HG02970 (cell line): ENCODE results near the gene ERP44.

Experiments used
- ATAC-seq: cut with Tn5 transposase; IDR thresholded peaks from one replicate; pipeline ENCODE4 v1.9.1; 2021; ENCODE audit warnings: mild to moderate bottlenecking, moderate library complexity, moderate number of reproducible peaks; ENCODE audit not compliant: unreplicated experiment, low FRiP score

Gene ERP44

GRCh38 chr9:99955606-99956005, 143.2 kb downstream of the ERP44 start:
- no peak for ATAC-seq

GRCh38 chr9:99954819-99955218, 144.0 kb downstream of the ERP44 start:
- ATAC-seq, result no peak

GRCh38 chr9:99953861-99954507, 144.8 kb downstream of the ERP44 start:
- no peak for ATAC-seq

- no peak for ATAC-seq
Measured at GRCh38 chr9:99948896-99949295, 149.9 kb downstream of the ERP44 start.

GRCh38 chr9:99948482-99948881, 150.3 kb downstream of the ERP44 start:
- ATAC-seq, result no peak

- no peak for ATAC-seq
Measured at GRCh38 chr9:99947395-99947794, 151.4 kb downstream of the ERP44 start.

GRCh38 chr9:99936947-99937587, 161.7 kb downstream of the ERP44 start:
- ATAC-seq, result no peak

- ATAC-seq, result no peak
Measured at GRCh38 chr9:99931155-99931840, 167.5 kb downstream of the ERP44 start.

- no peak for ATAC-seq
Measured at GRCh38 chr9:99929652-99930051, 169.1 kb downstream of the ERP44 start.
